Uterus (tissue), 4 donors: ENCODE measurements around the gene EDN2. TPM values are rescaled to one million over a fixed set of nuclear protein-coding genes. Genes with fewer than 3 reads are reported as not detected.

Source experiments
- DNase-seq, 2 donors: peaks; one replicate each; pipeline ENCODE4 v3.0.0-alpha.2; 2019 to 2020
- H3K27ac ChIP-seq, 2 donors: fragments of 200-600 bp; sonication (generic); 1 replicate in 1 of 2; 2 replicates in 1 of 2; pipeline ENCODE4 v1.5.1; 2016 to 2018
- H3K27me3 ChIP-seq, 2 donors: fragments of 200-600 bp; sonication (generic); one replicate each; pipeline ENCODE4 v1.5.1; 2018 to 2019; ENCODE audit warnings: control low read depth in 1 of 2
- H3K36me3 ChIP-seq, 2 donors: fragments of 200-600 bp; sonication (generic); one replicate each; pipeline ENCODE4 v1.5.1; 2019; ENCODE audit warnings: control low read depth in 1 of 2
- H3K4me1 ChIP-seq, 2 donors: fragments of 200-600 bp; sonication (generic); one replicate each; pipeline ENCODE4 v1.5.1; 2018 to 2019; ENCODE audit warnings: control low read depth in 1 of 2
- H3K4me3 ChIP-seq, 2 donors: fragments of 200-600 bp; sonication (generic); 1 replicate in 1 of 2; 2 replicates in 1 of 2; pipeline ENCODE4 v1.5.1; 2018 to 2019; ENCODE audit warnings: mild to moderate bottlenecking in 1 of 2
- H3K9me3 ChIP-seq, 2 donors: fragments of 200-600 bp; sonication (generic); one replicate each; pipeline ENCODE4 v1.5.1; 2019; ENCODE audit warnings: control low read depth in 1 of 2
- CTCF ChIP-seq, 4 experiments: fragments of 200-600 bp in 2 of 4; fragments of 450-650 bp in 2 of 4; sonication (generic) in 2 of 4; IDR thresholded peaks; one replicate each; pipeline ENCODE4 v1.5.1; 2016 to 2019; ENCODE audit warnings: antibody characterized with exemption in 4 of 4, mild to moderate bottlenecking in 2 of 4, moderate library complexity in 1 of 4
- POLR2A ChIP-seq, 2 donors: fragments of 450-650 bp; IDR thresholded peaks; one replicate each; pipeline ENCODE4 v1.6.1; 2016; ENCODE audit warnings: antibody characterized with exemption in 2 of 2, mild to moderate bottlenecking in 1 of 2, moderate library complexity in 1 of 2
- intact Hi-C: fragments of 100-400 bp; cut with DNase I; formaldehyde crosslinking; loops from one replicate; pipeline ENCODE4 v1.15.1; 2023; ENCODE audit warnings: low total_unique reads
- total RNA-seq, 4 donors: library from RNA; depleted of rRNA in 3 of 4; stranded (reverse); fragments of >200 nt in 3 of 4; gene quantifications; one replicate each; pipeline versions ENCODE4 v1.1.0 to v1.2.4, GENCODE V29; 2014 to 2023
- donor health status: DM: yes; HTN: yes; CAD: no.

Gene EDN2
- total RNA-seq, 4 donors from 2014 or later = 1.6 to 3.7 TPM; not detected in 2

GRCh38 chr1:41498804-41499203, 14.3 kb upstream of the EDN2 start:
- intact Hi-C loops = no loop called here
- peaks cover 0 to 21% of the 10 kb centered on the region in 2 donors for H3K4me1 ChIP-seq

GRCh38 chr1:41498391-41498790, 13.9 kb upstream of the EDN2 start:
- H3K4me3 ChIP-seq = no peak overlapping the region
- peaks cover 0 to 21% of the 10 kb centered on the region in 2 donors for H3K4me1 ChIP-seq
- no peaks in the 10 kb centered on the region for H3K27me3 ChIP-seq
- TF ChIP-seq POLR2A (IDR thresholded peaks at IDR 0.05) = no peak
- TF ChIP-seq CTCF (IDR thresholded peaks at IDR 0.05) = no peak
- no peaks in the 10 kb centered on the region for H3K36me3 ChIP-seq
- DNase-seq = no peak
- intact Hi-C loops = no loop called here
- peak overlapping the region; percentile 96 to 98 for H3K27ac ChIP-seq
- no peaks in the 10 kb centered on the region for H3K9me3 ChIP-seq

More at GRCh38 chr1:41498804-41499203, 14.3 kb upstream of the EDN2 start:
- no peaks in the 10 kb centered on the region for H3K36me3 ChIP-seq
- DNase-seq = peak in 1 of 2 donors; percentile 62
- no peaks in the 10 kb centered on the region for H3K9me3 ChIP-seq
- no peak overlapping the region for H3K4me3 ChIP-seq
- TF ChIP-seq CTCF (IDR thresholded peaks at IDR 0.05) (no peak), POLR2A (IDR thresholded peaks at IDR 0.05) (peak in 1 of 2 donors; percentile 16)
- no peaks in the 10 kb centered on the region for H3K27me3 ChIP-seq
- H3K27ac ChIP-seq = peak overlapping the region; percentile 96 to 98

GRCh38 chr1:41497461-41498030, 13.1 kb upstream of the EDN2 start:
- no peaks in the 10 kb centered on the region for H3K36me3 ChIP-seq
- intact Hi-C loops = no loop called here
- no peak for TF ChIP-seq POLR2A (IDR thresholded peaks at IDR 0.05)
- no peak for TF ChIP-seq CTCF (IDR thresholded peaks at IDR 0.05)
- H3K9me3 ChIP-seq = no peaks in the 10 kb centered on the region
- no peak overlapping the region for H3K4me3 ChIP-seq
- no peak for DNase-seq
- H3K27ac ChIP-seq = peak overlapping the region; percentile 96 to 98
- peaks cover 0 to 21% of the 10 kb centered on the region in 2 donors for H3K4me1 ChIP-seq
- no peaks in the 10 kb centered on the region for H3K27me3 ChIP-seq

- intact Hi-C loops = no loop called here
- H3K4me1 ChIP-seq = peaks cover 0 to 21% of the 10 kb centered on the region in 2 donors
- H3K36me3 ChIP-seq = no peaks in the 10 kb centered on the region
- no peaks in the 10 kb centered on the region for H3K27me3 ChIP-seq
- H3K9me3 ChIP-seq = no peaks in the 10 kb centered on the region
- H3K4me3 ChIP-seq = no peak overlapping the region
- TF ChIP-seq CTCF (IDR thresholded peaks at IDR 0.05) = no peak
- TF ChIP-seq POLR2A (IDR thresholded peaks at IDR 0.05) = no peak
- DNase-seq = peak in 1 of 2 donors; percentile 55
- H3K27ac ChIP-seq = peak overlapping the region; percentile 96 to 98
Observed at GRCh38 chr1:41497056-41497440, 12.6 kb upstream of the EDN2 start.

- Histone ChIP-seq H3K4me1 (peaks cover 0 to 21% of the 10 kb centered on the region in 2 donors), H3K36me3 (no peaks in the 10 kb centered on the region), H3K9me3 (no peaks in the 10 kb centered on the region), H3K27ac (peak overlapping the region; percentile 96 to 98), H3K4me3 (peak overlapping the region; percentile 20 to 39), H3K27me3 (no peaks in the 10 kb centered on the region)
- intact Hi-C loops = no loop called here
- peak; percentile 92 to 95 for DNase-seq
- TF ChIP-seq POLR2A (IDR thresholded peaks at IDR 0.05) = peak; percentile 84 to 95
- peak in 2 of 4 experiments; percentile 53 to 64 for TF ChIP-seq CTCF (IDR thresholded peaks at IDR 0.05)
Observed at GRCh38 chr1:41496080-41497055, 11.9 kb upstream of the EDN2 start.
